ENCODE data around the gene EFCAB14. TPM values are rescaled to one million over a fixed set of nuclear protein-coding genes. Genes with fewer than 3 reads are reported as not detected.

The EFCAB14 gene
- total and polyA plus RNA-seq, 2 experiments from 2014 or later: 23.3 to 49.0 TPM

GRCh38 chr1:46749921-46750404 lies 31.0 kb upstream of the EFCAB14 start:
- Histone ChIP-seq H3K27me3 (ENCODE audit: insufficient read depth) (no peaks in the 10 kb centered on the region), H3K4me2 (no peak overlapping the region), H3F3A (replicated peaks; ENCODE audit: low read depth) (no peaks in the 10 kb centered on the region), H3K36me3 (ENCODE audit: insufficient read depth) (no peaks in the 10 kb centered on the region), H3K4me3 (no peak overlapping the region), H3K9me2 (ENCODE audit: insufficient read depth) (no peaks in the 10 kb centered on the region), H2AFZ (no peak overlapping the region; the same call in 1 of the 2 replicates), H3K27ac (ENCODE audit: low read depth) (no peak overlapping the region), H3K79me2 (replicated peaks; ENCODE audit: insufficient read depth) (no peaks in the 10 kb centered on the region), H3K4me1 (ENCODE audit: insufficient read depth) (no peaks in the 10 kb centered on the region), H4K20me1 (replicated peaks; ENCODE audit: insufficient read depth) (no peaks in the 10 kb centered on the region)
- no peak for TF ChIP-seq ETS1 (IDR thresholded peaks at IDR 0.05)
- TF ChIP-seq EZH2phosphoT487 (IDR thresholded peaks at IDR 0.05; ENCODE audit: unreplicated experiment): no peak
- TF ChIP-seq POLR2AphosphoS5 (IDR thresholded peaks at IDR 0.05; ENCODE audit: low read depth): no peak
- no peak for TF ChIP-seq ZNF114 (CRISPR knock-in tag; IDR thresholded peaks at IDR 0.05)
- no peak for TF ChIP-seq CTCF (conservative IDR thresholded peaks at IDR 0.05; ENCODE audit: low read depth in 2 of 2)
- TF ChIP-seq CREB1 (CRISPR knock-in tag; IDR thresholded peaks at IDR 0.05; ENCODE audit: low read depth): no peak
- TF ChIP-seq JUNB (IDR thresholded peaks at IDR 0.05; ENCODE audit: unreplicated experiment): no peak
- no peak for TF ChIP-seq STAT1 (IDR thresholded peaks at IDR 0.05; ENCODE audit: unreplicated experiment)
- no peak overlapping the region for H3K27ac Mint-ChIP-seq
- DNase-seq (ENCODE audit: low spot score) (no peak), ATAC-seq (no peak)
- no peaks in the 10 kb centered on the region for H3K36me3 Mint-ChIP-seq (ENCODE audit: low read depth)
- H3K4me1 Mint-ChIP-seq: no peaks in the 10 kb centered on the region; the same call in 1 of the 3 replicates
- no peak overlapping the region for H3K4me3 Mint-ChIP-seq
- H3K27me3 Mint-ChIP-seq (ENCODE audit: insufficient read depth, low read depth, poor library complexity): peaks cover 5% of the 10 kb centered on the region
- peaks cover 3% of the 10 kb centered on the region; the same call in 1 of the 3 replicates for H3K9me3 Mint-ChIP-seq

GRCh38 chr1:46749404-46749803 lies 30.5 kb upstream of the EFCAB14 start:
- Histone ChIP-seq H3K4me3 (no peak overlapping the region), H3K27ac (ENCODE audit: low read depth) (no peak overlapping the region), H3K27me3 (ENCODE audit: insufficient read depth) (no peaks in the 10 kb centered on the region), H3K9me2 (ENCODE audit: insufficient read depth) (no peaks in the 10 kb centered on the region), H3K79me2 (replicated peaks; ENCODE audit: insufficient read depth) (no peaks in the 10 kb centered on the region), H4K20me1 (replicated peaks; ENCODE audit: insufficient read depth) (no peaks in the 10 kb centered on the region), H2AFZ (no peak overlapping the region), H3K4me1 (ENCODE audit: insufficient read depth) (no peaks in the 10 kb centered on the region), H3K36me3 (ENCODE audit: insufficient read depth) (no peaks in the 10 kb centered on the region), H3F3A (replicated peaks; ENCODE audit: low read depth) (no peaks in the 10 kb centered on the region), H3K4me2 (no peak overlapping the region)
- H3K36me3 Mint-ChIP-seq (ENCODE audit: low read depth): no peaks in the 10 kb centered on the region
- TF ChIP-seq NANOG (IDR thresholded peaks at IDR 0.05; ENCODE audit: borderline replicate concordance) (no peak), CTCF (conservative IDR thresholded peaks at IDR 0.05; ENCODE audit: low read depth in 2 of 2) (no peak), ZNF462 (CRISPR knock-in tag; IDR thresholded peaks at IDR 0.05) (no peak)
- H3K27ac Mint-ChIP-seq: no peak overlapping the region
- H3K4me1 Mint-ChIP-seq: no peaks in the 10 kb centered on the region; the same call in 2 of the 3 replicates
- ATAC-seq (no peak), DNase-seq (ENCODE audit: low spot score) (no peak)
- no peak overlapping the region for H3K4me3 Mint-ChIP-seq
- peaks cover 3% of the 10 kb centered on the region; the same call in 1 of the 3 replicates for H3K9me3 Mint-ChIP-seq
- H3K27me3 Mint-ChIP-seq (ENCODE audit: insufficient read depth, low read depth, poor library complexity): peaks cover 5% of the 10 kb centered on the region
